ENCODE measurements around the gene PTPRN2. TPM values are rescaled to one million over a fixed set of nuclear protein-coding genes. Genes with fewer than 3 reads are reported as not detected.
A peak's percentile ranks its signal among the peaks of the same experiment; 100 is the strongest.

PTPRN2 gene
- total RNA-seq, 1 experiment from 2014 or later = not detected

GRCh38 chr7:158491094-158491493 is 96.5 kb downstream of the PTPRN2 start:
- H3K4me3 ChIP-seq = no peak overlapping the region
- H3K27ac ChIP-seq = no peak overlapping the region
- CTCF ChIA-PET = no interaction called here
- intact Hi-C loops (cut with micrococcal nuclease; ENCODE audit: unreplicated experiment) = no loop called here
- H3K27me3 ChIP-seq (ENCODE audit: insufficient read depth, low read depth) = peaks cover 89% of the 10 kb centered on the region
- peaks cover 3% of the 10 kb centered on the region; the same call in 1 of the 2 replicates for H4K20me1 ChIP-seq (ENCODE audit: insufficient read depth)
- DNase-seq = no peak
- no peaks in the 10 kb centered on the region for H3K9me3 ChIP-seq (ENCODE audit: insufficient read depth, low read depth)
- POLR2A ChIA-PET (ENCODE audit: unreplicated experiment) = no interaction called here
- no peaks in the 10 kb centered on the region for H3K9me2 ChIP-seq (ENCODE audit: insufficient read depth)
- no TSS peak for BruUV-seq (replicated peaks)
- no peak overlapping the region for H3K4me2 ChIP-seq
- TF ChIP-seq EZH2 (IDR thresholded peaks at IDR 0.05; ENCODE audit: low read depth) (no peak), CTCF (conservative IDR thresholded peaks at IDR 0.05) (no peak)
- H3K4me1 ChIP-seq (replicated peaks; ENCODE audit: insufficient read depth) = no peaks in the 10 kb centered on the region
- no peaks in the 10 kb centered on the region for H3F3A ChIP-seq (ENCODE audit: insufficient read depth, low read depth)
- no peaks in the 10 kb centered on the region for H3K36me3 ChIP-seq (ENCODE audit: low read depth)
- H3K79me2 ChIP-seq (ENCODE audit: low read depth) = no peaks in the 10 kb centered on the region
- no peak overlapping the region for H2AFZ ChIP-seq

- H3K79me2 ChIP-seq (ENCODE audit: low read depth) = no peaks in the 10 kb centered on the region
- H3K9me3 ChIP-seq (ENCODE audit: insufficient read depth, low read depth) = no peaks in the 10 kb centered on the region
- H4K20me1 ChIP-seq (ENCODE audit: insufficient read depth) = peaks cover 3% of the 10 kb centered on the region; the same call in 1 of the 2 replicates
- H3K4me3 ChIP-seq = no peak overlapping the region
- intact Hi-C loops (cut with micrococcal nuclease; ENCODE audit: unreplicated experiment) = no loop called here
- DNase-seq = no peak
- BruUV-seq (replicated peaks) = no TSS peak
- H2AFZ ChIP-seq = no peak overlapping the region
- CTCF ChIA-PET = no interaction called here
- no peak for TF ChIP-seq CTCF (conservative IDR thresholded peaks at IDR 0.05)
- peak; percentile 94 for TF ChIP-seq EZH2 (IDR thresholded peaks at IDR 0.05; ENCODE audit: low read depth)
- no peaks in the 10 kb centered on the region for H3F3A ChIP-seq (ENCODE audit: insufficient read depth, low read depth)
- H3K27me3 ChIP-seq (ENCODE audit: insufficient read depth, low read depth) = peaks cover 91% of the 10 kb centered on the region
- H3K4me2 ChIP-seq = no peak overlapping the region
- POLR2A ChIA-PET (ENCODE audit: unreplicated experiment) = no interaction called here
- H3K9me2 ChIP-seq (ENCODE audit: insufficient read depth) = no peaks in the 10 kb centered on the region
- no peak overlapping the region for H3K27ac ChIP-seq
- no peaks in the 10 kb centered on the region for H3K4me1 ChIP-seq (replicated peaks; ENCODE audit: insufficient read depth)
- no peaks in the 10 kb centered on the region for H3K36me3 ChIP-seq (ENCODE audit: low read depth)
Measured at GRCh38 chr7:158490171-158490782, 97.3 kb downstream of the PTPRN2 start.

GRCh38 chr7:158489462-158490155 is 98.0 kb downstream of the PTPRN2 start:
- H3K9me3 ChIP-seq (ENCODE audit: insufficient read depth, low read depth) = no peaks in the 10 kb centered on the region
- no peak overlapping the region for H3K4me3 ChIP-seq
- peaks cover 3% of the 10 kb centered on the region; the same call in 1 of the 2 replicates for H4K20me1 ChIP-seq (ENCODE audit: insufficient read depth)
- no peaks in the 10 kb centered on the region for H3F3A ChIP-seq (ENCODE audit: insufficient read depth, low read depth)
- DNase-seq = no peak
- no peak for TF ChIP-seq CTCF (conservative IDR thresholded peaks at IDR 0.05)
- TF ChIP-seq EZH2 (IDR thresholded peaks at IDR 0.05; ENCODE audit: low read depth) = peak; percentile 30; the same call in 1 of the 2 replicates
- no peaks in the 10 kb centered on the region for H3K4me1 ChIP-seq (replicated peaks; ENCODE audit: insufficient read depth)
- no peak overlapping the region for H2AFZ ChIP-seq
- H3K9me2 ChIP-seq (ENCODE audit: insufficient read depth) = no peaks in the 10 kb centered on the region
- no peaks in the 10 kb centered on the region for H3K36me3 ChIP-seq (ENCODE audit: low read depth)
- CTCF ChIA-PET = no interaction called here
- H3K27me3 ChIP-seq (ENCODE audit: insufficient read depth, low read depth) = peaks cover 91% of the 10 kb centered on the region
- POLR2A ChIA-PET (ENCODE audit: unreplicated experiment) = no interaction called here
- H3K27ac ChIP-seq = no peak overlapping the region
- BruUV-seq (replicated peaks) = no TSS peak
- intact Hi-C loops (cut with micrococcal nuclease; ENCODE audit: unreplicated experiment) = no loop called here
- no peaks in the 10 kb centered on the region for H3K79me2 ChIP-seq (ENCODE audit: low read depth)
- no peak overlapping the region for H3K4me2 ChIP-seq

All from PC-9 (cell line).